ENCODE results near the gene SUN2. TPM values are rescaled to one million over a fixed set of nuclear protein-coding genes. Genes with fewer than 3 reads are reported as not detected.
A peak's percentile ranks its signal among the peaks of the same experiment; 100 is the strongest.

SUN2 gene
- total RNA-seq, 4 donors from 2014 or later, result 94.2 to 307 (median 191) TPM

DNA sequence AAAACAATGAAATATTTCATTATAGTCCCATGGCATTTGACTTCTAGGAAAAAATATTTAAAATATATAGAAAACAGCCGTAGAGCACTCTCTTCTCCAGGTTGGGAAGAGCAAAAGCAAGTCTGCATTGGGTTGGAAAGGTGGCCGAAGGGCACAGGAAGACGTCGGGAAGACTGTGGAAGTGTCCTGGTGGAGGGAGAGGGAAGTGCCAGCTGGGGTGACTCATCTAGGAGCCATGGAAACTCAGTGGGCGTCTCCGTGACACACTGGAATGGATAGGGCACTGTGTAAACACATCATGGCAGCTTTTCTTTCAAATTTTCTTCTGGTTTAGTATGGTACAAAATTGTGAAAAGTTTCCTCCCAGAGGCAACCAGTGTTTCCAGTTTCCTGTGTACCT is 37.4 kb downstream of the SUN2 start:
- TF ChIP-seq POLR2A (IDR thresholded peaks at IDR 0.05), result no peak
- TF ChIP-seq, protein P1, sequence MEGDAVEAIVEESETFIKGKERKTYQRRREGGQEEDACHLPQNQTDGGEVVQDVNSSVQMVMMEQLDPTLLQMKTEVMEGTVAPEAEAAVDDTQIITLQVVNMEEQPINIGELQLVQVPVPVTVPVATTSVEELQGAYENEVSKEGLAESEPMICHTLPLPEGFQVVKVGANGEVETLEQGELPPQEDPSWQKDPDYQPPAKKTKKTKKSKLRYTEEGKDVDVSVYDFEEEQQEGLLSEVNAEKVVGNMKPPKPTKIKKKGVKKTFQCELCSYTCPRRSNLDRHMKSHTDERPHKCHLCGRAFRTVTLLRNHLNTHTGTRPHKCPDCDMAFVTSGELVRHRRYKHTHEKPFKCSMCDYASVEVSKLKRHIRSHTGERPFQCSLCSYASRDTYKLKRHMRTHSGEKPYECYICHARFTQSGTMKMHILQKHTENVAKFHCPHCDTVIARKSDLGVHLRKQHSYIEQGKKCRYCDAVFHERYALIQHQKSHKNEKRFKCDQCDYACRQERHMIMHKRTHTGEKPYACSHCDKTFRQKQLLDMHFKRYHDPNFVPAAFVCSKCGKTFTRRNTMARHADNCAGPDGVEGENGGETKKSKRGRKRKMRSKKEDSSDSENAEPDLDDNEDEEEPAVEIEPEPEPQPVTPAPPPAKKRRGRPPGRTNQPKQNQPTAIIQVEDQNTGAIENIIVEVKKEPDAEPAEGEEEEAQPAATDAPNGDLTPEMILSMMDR (IDR thresholded peaks at IDR 0.05), result peak in 5 of 6 experiments; percentile 48 to 90 (median 78)
- Histone ChIP-seq H3K4me1 (peaks cover 4 to 50% (median 30%) of the 10 kb centered on the region in 3 donors), H3K27ac (peak overlapping the region; percentile 17 to 72 (median 52)), H3K4me3 (no peak overlapping the region), H3K9me3 (no peaks in the 10 kb centered on the region), H3K27me3 (no peaks in the 10 kb centered on the region), H3K36me3 (peaks cover 0 to 76% (median 19%) of the 10 kb centered on the region in 3 donors)
- intact Hi-C loops (cut with DNase I), result no loop called here
- no peak for DNase-seq
- 12 to 29% methylated on average over 6 of the region's 6 CpGs for WGBS, 2 donors

DNA sequence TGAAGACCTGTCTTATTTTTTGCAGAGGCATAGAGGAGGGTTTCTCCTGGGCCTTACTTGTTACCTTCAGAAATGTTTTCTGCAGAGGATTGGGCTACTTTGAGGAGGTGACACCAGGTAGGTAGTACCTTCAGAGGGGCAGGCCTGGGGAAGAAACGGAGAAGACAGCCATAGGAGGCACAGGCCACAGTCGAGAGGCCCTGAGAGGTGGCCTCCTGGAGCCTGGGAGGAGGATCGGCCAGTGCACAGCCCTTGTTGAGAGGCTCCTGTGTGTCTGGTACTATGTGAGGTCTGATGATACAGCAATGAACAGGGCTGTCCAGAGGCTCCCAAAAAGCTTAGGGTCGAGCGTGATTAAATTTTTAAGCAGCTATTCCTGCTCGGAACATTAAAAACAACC is 38.6 kb downstream of the SUN2 start:
- TF ChIP-seq, protein P1 (IDR thresholded peaks at IDR 0.05), result no peak
- no peak for TF ChIP-seq POLR2A (IDR thresholded peaks at IDR 0.05)
- Histone ChIP-seq H3K9me3 (no peaks in the 10 kb centered on the region), H3K36me3 (peaks cover 0 to 71% (median 12%) of the 10 kb centered on the region in 3 donors), H3K4me1 (peaks cover 4 to 56% (median 34%) of the 10 kb centered on the region in 3 donors), H3K27ac (peak overlapping the region in 2 of 4 donors; percentile 47 to 72), H3K4me3 (no peak overlapping the region), H3K27me3 (no peaks in the 10 kb centered on the region)
- DNase-seq, result no peak
- WGBS, 2 donors, result 93 to 95% methylated on average over 5 to 6 of the region's 6 CpGs
- intact Hi-C loops (cut with DNase I), result no loop called here

DNA sequence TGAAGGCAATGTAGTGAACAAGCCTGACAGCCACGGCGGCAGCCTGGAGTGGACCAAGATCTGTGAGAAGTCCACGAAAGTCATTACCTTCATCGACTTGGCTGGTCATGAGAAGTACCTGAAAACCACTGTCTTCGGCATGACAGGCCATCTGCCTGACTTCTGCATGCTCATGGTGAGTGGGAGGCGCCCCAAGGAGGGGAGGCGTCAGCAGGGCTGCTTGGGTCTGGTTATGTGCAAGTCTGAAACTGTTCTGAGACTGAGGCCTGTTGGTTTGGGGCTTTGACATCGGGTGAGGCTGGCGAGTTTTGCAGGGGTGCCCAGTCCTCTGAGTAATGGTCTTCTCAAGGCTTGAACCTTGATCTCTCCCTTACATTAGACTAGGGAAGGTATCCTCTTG is 39.0 kb downstream of the SUN2 start:
- 53 to 74% methylated on average over 6 to 9 of the region's 9 CpGs for WGBS, 2 donors
- no peaks in the 10 kb centered on the region for H3K27me3 ChIP-seq
- H3K4me3 ChIP-seq, result no peak overlapping the region
- intact Hi-C loops (cut with DNase I), result no loop called here
- DNase-seq, result no peak
- peaks cover 4 to 59% (median 34%) of the 10 kb centered on the region in 3 donors for H3K4me1 ChIP-seq
- no peaks in the 10 kb centered on the region for H3K9me3 ChIP-seq
- TF ChIP-seq, protein P1 (IDR thresholded peaks at IDR 0.05), result no peak
- no peak for TF ChIP-seq POLR2A (IDR thresholded peaks at IDR 0.05)
- peak overlapping the region in 1 of 4 donors; percentile 72 for H3K27ac ChIP-seq
- peaks cover 0 to 70% (median 12%) of the 10 kb centered on the region in 3 donors for H3K36me3 ChIP-seq

DNA sequence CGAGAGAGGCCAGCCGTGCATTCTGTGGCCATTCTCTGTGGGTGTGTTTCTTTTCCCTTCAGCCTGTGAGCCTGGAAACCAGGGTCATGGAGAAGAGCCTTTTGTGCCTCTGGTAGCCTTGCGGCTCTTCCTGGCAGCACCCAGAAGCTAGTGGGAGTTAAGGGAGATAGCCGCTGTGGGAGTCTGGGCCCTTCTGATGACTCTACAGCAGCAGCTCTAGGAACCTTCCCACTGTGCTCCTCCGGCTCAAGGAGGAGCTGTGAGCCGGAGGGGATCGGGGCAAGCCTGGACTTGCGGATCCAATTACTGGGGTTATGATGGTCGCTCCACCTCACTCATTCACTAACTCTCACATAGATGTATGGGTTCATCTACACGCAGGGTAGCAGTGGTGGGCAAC is 39.5 kb downstream of the SUN2 start:
- peaks cover 4 to 64% (median 34%) of the 10 kb centered on the region in 3 donors for H3K4me1 ChIP-seq
- no peaks in the 10 kb centered on the region for H3K27me3 ChIP-seq
- H3K27ac ChIP-seq, result no peak overlapping the region
- intact Hi-C loops (cut with DNase I), result no loop called here
- H3K36me3 ChIP-seq, result peaks cover 0 to 68% (median 12%) of the 10 kb centered on the region in 3 donors
- no peaks in the 10 kb centered on the region for H3K9me3 ChIP-seq
- H3K4me3 ChIP-seq, result no peak overlapping the region
- 76 to 86% methylated on average over 2 to 4 of the region's 10 CpGs for WGBS, 2 donors
- DNase-seq, result no peak
- no peak for TF ChIP-seq POLR2A (IDR thresholded peaks at IDR 0.05)
- TF ChIP-seq, protein P1 (IDR thresholded peaks at IDR 0.05), result no peak

DNA sequence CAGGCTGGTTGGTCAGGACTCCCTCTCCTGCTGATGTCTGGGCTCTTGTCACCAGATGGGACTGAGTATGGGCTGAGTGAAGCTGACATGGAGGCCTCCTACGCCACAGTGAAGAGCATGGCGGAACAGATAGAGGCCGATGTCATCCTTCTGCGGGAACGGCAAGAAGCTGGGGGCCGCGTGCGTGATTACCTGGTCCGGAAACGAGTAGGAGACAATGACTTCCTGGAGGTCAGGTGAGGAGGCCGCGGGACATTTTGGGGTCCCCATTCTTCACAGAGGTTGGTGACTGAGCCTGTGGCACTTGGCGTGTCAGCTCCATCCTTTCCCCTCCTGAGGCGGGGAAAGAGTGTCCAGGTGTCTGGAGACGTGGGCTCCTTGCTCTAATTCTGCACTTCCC is 39.9 kb downstream of the SUN2 start:
- peaks cover 0 to 64% (median 12%) of the 10 kb centered on the region in 3 donors for H3K36me3 ChIP-seq

More for the DNA sequence above, 39.9 kb downstream of the SUN2 start:
- TF ChIP-seq, protein P1 (IDR thresholded peaks at IDR 0.05), result no peak
- TF ChIP-seq POLR2A (IDR thresholded peaks at IDR 0.05), result no peak
- 92 to 99% methylated on average over 12 to 14 of the region's 15 CpGs for whole genome bisulfite sequencing, 2 donors
- Histone ChIP-seq H3K4me1 (peaks cover 4 to 69% (median 34%) of the 10 kb centered on the region in 3 donors), H3K27ac (no peak overlapping the region), H3K27me3 (no peaks in the 10 kb centered on the region), H3K4me3 (no peak overlapping the region), H3K9me3 (no peaks in the 10 kb centered on the region)
- intact Hi-C loops (cut with DNase I), result no loop called here
- no peak for DNase-seq

Measured in esophagus squamous epithelium (tissue), 5 donors.